Measurements from ENCODE around the gene TANGO6.
A peak's percentile ranks its signal among the peaks of the same experiment; 100 is the strongest.

TANGO6 gene

DNA sequence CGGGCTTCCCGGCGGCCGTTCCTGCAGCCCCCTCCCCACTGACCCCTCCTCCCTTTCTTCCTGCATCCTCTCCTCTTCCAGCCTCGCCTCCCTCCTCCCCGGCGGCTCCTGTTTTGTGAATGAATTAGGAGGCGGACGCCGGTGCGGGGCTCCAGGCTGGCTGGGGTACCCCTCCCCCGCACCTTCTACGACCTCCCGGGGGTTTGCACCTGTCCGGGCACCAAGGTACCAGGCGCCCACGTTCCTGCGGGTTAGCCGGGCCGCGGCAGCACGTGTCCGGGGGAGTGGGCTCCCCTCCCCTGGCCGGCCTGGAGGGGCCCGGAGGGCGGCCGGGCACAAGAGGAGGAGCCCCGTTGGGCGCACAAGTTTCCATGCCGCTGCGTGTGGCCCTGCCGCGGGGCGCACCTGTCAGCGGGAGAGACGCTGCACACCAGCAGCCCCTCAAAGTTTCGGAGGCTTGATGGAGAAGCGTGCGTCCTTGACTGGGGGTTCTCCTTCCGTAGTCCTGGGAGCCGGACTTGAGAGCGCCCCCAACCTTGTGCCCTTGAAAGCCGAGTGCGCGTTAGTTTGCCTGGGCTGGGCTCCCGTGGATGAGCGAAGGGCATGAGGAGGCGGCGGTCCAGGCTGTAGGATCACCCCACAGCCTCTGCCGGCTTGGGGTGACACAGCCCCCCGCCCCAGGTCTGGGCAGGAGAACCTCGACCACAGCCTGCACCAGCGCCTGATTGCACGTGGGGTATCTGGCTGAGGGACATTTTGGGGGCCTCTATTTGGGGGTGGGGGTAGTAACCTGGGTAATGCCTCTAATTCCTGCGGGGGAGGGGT lies 263.4 kb downstream of the TANGO6 start:
- no peak for DNase-seq

DNA sequence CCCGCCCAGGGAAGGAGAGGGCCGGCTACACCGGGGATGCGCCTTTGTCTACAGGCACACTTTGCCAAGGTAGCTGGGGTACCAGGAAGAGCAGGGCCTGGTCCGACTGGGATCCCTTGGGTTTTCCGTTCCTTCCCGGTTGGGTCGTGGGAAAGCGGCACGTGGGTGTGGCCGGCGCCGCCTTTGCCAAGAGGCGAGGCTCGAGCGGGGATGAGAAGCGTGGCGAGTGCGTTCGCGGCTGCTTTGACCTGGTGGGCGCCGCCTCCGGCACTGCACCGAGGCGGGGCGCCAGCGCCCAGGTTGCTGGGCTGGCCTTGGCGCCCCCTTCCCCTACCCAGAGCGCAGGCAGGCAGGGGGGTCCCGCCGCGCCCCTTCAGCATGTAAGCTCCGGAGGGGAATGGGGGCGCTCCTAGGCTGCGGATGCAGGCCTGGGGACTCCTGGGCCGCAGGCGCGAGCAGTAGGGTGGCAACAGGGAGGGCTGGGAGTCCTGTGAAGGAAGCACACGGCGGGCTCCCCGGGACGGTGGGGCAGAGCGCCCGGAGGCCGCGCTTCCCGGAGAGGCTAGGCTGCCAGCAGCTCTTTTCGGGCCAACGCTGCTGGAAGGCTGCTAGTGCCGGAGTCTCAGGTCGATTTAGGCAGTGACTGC lies 264.1 kb downstream of the TANGO6 start:
- DNase-seq: peak; percentile 22

DNA sequence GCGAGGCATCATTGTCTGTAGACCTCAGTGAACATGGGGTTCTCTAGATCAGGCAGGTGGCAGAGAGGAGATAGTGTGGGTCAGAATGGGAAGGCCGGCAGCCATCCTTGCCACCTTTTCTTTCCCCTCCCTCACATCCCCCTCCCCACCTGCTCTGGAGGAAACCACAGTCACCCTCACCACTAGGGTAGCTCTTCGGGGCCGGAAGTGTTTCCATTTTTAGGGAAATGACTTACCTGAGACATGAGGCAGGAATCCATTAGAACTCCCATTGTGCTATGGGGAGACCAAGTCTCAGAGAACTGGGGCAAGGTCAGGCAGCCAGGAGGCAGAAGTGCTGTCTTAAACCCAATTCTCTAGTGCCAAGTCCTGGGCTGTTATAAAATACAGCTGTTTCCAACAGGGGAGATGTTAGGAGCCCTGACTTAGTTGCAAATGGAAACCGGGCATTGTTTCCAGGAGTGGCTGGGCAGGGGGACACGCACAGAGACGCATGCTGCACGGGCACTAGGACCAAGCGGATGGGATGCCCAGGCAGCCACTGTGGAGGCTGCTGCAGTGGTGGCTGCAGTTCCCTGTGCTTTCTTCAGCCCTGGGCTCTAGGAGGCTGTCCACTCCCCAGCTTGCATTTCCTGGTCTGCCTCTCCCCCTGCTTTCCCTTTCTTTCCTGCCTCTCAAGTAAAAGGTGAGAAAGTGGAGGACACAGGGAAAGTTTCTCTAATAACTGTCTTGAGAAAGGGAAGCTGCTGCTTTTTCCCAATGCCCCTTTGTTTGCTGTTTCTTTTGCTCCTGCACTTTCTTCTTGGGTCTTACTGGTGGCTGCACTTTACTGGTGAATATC lies 265.0 kb downstream of the TANGO6 start:
- no peak for DNase-seq

DNA sequence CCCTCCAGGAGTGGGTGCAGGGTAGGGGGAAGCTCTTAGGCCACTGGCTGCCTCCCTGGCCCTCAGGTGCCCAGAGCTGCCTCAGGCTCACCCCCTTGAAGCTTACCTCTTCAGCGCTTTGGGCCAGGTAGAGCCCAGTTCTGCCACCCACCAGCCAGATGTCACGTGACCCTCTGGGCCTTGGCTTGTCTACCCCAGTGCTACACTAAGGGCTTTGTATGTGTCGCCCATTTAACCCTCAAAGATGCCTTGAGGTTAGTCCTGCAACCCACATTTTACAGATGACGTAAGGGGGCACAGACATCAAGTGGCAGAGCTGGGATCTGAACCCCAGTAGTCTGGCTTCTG lies 265.5 kb downstream of the TANGO6 start:
- no peak for DNase-seq

- no peak for DNase-seq
These were observed 266.3 kb downstream of the TANGO6 start for GRCh38 chr16:69109486-69110270.

DNA sequence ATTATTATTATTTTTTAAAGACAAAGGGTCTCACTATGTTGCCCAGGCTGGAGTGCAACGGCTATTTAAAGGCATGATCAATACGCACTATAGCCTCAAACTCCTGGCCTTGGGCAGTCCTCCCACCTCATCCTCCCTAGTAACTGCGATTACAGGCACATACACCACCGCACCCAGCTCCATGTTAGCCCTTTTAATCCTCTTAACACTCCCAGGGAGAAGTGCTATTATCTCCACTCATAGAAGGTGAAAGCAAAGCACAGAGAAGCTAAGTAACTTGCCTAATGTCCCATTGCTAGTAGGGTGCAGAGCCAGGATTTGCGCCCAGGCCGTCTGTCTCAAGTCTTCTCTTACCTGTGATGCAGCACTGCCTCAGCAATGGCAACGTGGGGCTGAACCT lies 267.1 kb downstream of the TANGO6 start:
- DNase-seq: no peak

DNA sequence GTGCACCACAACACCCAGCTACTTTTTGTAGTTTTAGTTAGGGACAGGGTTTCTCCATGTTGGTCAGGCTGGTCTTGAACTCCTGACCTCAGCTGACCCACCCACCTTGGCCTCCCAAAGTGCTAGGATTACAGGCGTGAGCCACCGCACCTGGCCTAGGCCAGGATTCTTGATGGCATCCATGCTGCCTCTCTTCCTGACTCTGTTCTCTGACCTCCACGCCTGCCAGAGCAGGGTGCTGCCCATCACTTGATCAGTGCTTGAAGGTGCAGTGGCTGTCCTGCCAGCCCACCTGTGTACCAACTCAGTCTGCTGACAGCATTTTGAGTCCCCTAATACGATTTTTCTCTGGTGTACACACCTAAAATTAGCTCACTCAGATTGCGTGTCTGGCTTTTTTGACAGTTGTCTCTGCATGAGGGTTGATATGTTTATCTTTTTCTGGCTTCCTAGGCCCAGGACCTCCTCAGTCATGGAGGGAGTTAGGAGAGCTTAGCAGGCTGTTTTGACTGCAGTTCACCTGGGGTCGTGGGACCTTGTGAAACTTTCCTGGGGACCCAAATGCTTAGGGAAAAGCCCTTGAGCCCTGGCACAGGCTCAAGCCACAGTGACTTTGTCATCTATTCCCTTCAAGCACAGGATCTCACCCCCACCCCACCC lies 268.0 kb downstream of the TANGO6 start:
- no peak for DNase-seq

DNA sequence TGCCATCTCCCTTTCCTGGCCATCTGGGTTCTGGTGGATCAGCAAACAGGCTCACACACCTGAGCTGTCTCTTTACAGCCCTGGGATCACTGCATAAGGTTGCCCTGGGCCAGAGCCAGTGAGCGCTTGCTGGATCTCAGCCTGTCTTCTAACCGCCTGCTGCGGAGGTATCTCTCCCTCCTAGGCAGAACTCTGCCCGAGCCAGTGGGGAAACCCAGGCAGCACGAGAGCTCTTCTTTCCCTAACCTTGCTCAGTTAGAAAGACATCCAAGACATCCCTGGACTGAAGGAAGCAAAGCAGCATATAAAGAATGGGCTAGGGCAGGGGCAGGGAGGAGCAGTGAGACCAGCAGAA lies 268.5 kb downstream of the TANGO6 start:
- no peak for DNase-seq

DNA sequence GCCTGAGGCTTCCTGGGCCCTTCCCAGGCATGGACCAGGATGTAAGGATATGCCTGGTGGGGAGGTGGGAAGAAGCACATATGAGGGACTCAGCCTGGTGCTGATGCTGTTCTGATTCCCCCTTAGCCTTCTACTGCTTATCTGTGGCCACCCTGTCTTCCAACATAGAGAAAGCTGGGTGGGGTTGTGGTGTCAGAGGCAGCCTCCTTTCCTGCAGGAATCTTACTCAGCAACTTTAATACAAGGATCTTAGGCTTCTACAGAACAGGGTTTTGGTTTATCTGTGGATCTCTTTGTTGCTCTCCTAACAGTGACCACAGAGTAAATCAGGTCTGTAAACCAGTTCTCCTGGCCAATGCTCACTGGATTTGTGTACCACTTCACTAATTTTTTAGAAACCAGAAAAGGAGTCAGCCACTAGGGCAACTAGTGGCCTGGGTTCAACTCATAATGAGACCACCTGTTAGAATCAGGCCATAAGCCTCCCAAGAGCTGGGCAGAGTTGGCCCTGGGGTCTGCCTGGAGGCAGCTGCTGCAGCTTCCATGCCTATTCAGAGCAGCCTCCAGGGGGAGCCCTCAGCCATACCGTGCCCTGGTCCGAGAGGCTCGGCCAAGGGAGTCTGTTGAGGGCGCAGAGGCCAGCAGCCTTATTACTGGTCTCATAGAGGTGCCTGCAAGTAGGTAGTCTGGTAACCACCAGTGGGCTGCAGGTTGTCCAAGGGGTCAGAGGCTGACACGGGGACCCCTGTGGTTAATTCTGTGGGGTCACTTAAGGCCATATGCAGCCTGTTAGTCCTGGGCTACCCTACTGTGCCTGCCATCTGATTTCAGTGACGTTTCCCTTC lies 269.2 kb downstream of the TANGO6 start:
- DNase-seq: peak; percentile 52

GRCh38 chr16:69113216-69113615 lies 269.9 kb downstream of the TANGO6 start:
- no peak for DNase-seq

DNA sequence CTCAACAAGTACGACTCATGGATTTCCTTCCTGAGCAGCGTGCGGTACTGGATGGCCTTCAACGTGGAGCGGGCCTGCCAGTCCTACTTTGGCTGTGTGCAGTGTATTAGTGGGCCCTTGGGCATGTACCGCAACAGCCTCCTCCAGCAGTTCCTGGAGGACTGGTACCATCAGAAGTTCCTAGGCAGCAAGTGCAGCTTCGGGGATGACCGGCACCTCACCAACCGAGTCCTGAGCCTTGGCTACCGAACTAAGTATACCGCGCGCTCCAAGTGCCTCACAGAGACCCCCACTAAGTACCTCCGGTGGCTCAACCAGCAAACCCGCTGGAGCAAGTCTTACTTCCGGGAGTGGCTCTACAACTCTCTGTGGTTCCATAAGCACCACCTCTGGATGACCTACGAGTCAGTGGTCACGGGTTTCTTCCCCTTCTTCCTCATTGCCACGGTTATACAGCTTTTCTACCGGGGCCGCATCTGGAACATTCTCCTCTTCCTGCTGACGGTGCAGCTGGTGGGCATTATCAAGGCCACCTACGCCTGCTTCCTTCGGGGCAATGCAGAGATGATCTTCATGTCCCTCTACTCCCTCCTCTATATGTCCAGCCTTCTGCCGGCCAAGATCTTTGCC lies 271.1 kb downstream of the TANGO6 start:
- DNase-seq: no peak

GRCh38 chr16:69114976-69115355 lies 271.6 kb downstream of the TANGO6 start:
- DNase-seq: no peak

DNA sequence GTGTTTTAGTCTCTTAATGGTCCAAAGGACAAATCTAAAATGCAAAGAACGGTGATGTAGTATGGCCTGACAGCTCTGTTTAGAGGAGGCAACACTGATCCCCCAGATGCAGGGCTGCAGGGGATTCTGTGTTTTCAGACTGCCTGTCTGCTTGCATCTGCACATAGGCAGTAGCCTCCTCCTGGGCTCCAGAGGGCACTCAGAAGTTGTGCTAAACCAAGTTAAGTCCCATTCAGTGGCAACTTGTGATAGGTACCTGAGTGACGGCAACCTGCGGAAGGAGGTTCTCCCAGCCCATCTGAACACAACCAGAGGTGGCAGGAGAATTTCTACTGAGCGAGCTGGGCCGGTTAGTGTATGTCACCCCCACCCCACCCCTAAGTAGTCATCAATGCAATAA lies 272.0 kb downstream of the TANGO6 start:
- DNase-seq: no peak

GRCh38 chr16:69115837-69116236 lies 272.5 kb downstream of the TANGO6 start:
- no peak for DNase-seq

GRCh38 chr16:69116256-69116875 lies 273.0 kb downstream of the TANGO6 start:
- DNase-seq: no peak

DNA sequence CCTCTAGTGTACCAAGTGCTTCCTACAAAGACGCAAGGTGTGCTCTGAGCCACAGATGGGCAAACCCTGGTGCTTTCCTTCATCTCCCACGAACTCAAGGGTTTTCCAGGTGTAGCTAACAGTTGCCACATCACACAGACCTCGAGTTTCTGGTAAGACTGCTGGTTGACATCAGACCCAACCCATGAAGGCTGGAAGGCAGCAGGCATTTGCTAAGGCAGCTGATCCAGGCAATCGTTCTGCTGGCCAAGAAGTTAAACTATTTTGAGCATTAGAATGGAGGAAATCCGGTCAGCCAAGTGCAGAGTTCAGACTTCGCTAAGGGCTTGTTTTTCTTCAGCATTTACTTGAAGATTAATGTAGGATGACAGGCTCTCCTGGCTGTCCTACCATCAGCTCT lies 273.6 kb downstream of the TANGO6 start:
- no peak for DNase-seq

DNA sequence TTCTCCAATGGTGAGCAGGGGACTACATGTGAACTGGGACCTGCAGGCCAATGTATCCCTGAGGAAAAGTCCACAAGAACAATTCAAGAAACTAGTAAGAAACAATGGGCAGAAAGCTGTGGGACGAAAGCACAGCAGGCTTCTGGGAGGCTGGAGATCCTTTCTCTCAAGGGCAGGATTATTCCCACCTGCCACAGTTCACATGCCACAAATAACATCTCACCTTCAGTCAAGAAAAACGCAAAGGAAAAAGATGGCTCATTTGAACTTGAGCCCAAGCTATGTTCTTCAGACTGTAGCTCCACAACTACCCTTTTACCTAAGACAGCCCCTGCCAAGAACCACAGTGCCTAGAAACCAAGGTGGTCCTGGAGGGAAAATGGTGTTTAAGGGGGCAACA lies 275.1 kb downstream of the TANGO6 start:
- DNase-seq: no peak

- no peak for DNase-seq
These were observed 275.7 kb downstream of the TANGO6 start for GRCh38 chr16:69118994-69119393.

GRCh38 chr16:69119536-69119935 lies 276.2 kb downstream of the TANGO6 start:
- no peak for DNase-seq

DNA sequence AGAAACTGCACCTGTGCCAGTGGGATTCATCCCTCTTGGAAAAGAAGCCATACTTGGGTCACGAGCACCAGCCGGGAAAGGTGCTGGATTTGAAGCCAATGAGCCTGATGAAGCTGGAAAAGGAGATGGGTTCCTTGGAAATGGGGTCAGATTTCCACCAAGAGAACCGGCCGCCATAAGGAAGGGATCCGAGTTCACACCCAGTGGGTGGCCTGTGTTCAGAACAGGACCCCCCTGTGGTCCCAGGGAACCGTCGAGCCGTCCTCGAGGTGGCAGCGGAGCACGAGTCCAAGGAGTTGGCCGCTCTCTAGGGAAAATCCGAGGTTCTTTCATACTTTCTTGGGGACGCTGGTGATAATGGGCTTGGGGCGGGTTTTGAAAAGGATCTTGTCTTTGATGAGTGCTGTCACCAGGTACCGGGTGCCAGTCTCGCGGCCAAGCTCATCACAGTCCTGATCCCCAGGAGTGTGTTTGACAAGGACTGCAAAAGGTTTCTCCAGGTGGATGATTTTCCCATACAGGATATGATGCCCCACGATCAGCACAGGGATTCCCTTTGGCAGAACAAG lies 276.8 kb downstream of the TANGO6 start:
- no peak for DNase-seq
